Measurements from ENCODE around the gene SSX2B.
"Not testable (repeated sequence)": the region's sequence is repeated elsewhere in the genome, so short reads cannot be mapped to it uniquely, and the experiment has no call there.

The SSX2B gene

DNA sequence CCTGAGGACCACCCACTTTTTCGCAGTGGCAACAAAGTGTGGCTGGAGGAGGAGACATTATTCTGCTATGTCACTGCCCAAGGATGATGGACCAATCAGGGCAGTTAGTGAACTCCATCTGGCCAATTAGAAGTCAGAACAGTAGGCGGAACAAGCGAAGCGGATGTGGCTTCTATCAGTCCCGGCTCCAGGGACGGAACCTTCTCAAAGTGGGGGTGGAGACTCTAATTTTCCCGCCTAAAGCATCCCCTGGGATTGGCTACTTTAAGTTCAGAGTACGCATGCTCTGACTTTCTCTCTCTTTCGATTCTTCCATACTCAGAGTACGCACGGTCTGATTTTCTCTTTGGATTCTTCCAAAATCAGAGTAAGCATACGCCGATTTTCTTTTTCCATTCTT, at the start of gene SSX2B:
Gene SSX2B (plus strand): TSS at position 301 of the 400 bp plus-strand sequence. CDS start 1,429 bp downstream, outside the sequence.
- not testable (repeated sequence) for DNase-seq

- not testable (repeated sequence) for DNase-seq
These were observed 44.0 kb upstream of the SSX2B start, which contains the start of gene SSX2 for GRCh38 chrX:52707078-52707477. SSX2 (minus strand) TSS chrX:52707178; CDS start chrX:52705749, 1,429 bp downstream.

DNA sequence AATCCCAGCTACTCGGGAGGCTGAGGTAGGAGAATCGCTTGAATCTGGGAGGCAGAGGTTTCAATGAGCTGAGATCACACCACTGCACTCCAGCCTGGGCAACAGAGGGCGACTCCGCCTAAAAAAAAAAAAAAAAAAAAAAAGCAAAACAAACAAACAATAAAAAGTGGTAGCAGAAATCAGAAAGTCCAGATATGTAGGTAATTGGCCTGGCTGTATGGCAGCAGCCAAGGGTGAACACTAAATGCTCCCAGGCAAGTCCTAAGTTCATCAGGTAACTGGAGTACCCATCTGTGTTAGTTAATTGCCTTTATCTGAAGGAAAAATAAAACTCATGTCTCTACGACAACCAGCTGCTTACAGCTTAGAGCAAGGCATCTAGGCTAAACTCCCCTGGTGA, 14.9 kb downstream of the SSX2B start:
- not testable (repeated sequence) for DNase-seq

- DNase-seq: not testable (repeated sequence)
These were observed 22.5 kb downstream of the SSX2B start for GRCh38 chrX:52773504-52773903.

GRCh38 chrX:52797327-52797726, 46.3 kb downstream of the SSX2B start, which contains the start of gene SPANXN5:
SPANXN5 (minus strand) TSS chrX:52797427; CDS start chrX:52797348, 79 bp downstream.
- peak; percentile 0 for DNase-seq

DNA sequence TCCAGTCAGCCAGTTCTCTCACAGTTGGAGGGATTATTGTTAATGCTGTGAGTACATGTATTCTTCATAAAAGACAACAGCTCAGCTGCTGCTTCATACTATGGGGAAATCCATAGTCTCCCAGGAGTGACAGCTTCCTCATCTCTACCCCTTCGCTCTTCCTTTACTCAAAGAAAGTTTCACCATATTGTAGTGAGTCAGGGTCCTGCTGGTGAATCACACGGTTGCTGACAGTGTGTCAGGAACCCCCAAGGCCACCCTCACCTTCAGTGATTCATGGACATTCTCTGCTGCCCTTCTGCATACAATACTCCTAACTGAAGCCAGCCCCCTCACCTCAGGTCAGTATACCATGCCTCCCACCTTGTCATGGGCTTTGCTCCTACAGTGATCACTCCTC, 53.8 kb downstream of the SSX2B start:
- DNase-seq: not testable (repeated sequence)

Measured in fibroblast of skin of right biceps (primary cell).